Erythroblast (primary cell): ENCODE measurements around the gene PRICKLE2.

ENCODE experiments used
- GATA1 ChIP-seq: IDR thresholded peaks from 2 replicates; pipeline ENCODE4 v1.6.1; 2011; ENCODE audit warnings: low read depth, mild to moderate bottlenecking, control low read depth, low read length, moderate library complexity
- POLR2A ChIP-seq: IDR thresholded peaks from 2 replicates; pipeline ENCODE4 v1.6.1; 2011; ENCODE audit warnings: mild to moderate bottlenecking, low read length

DNA sequence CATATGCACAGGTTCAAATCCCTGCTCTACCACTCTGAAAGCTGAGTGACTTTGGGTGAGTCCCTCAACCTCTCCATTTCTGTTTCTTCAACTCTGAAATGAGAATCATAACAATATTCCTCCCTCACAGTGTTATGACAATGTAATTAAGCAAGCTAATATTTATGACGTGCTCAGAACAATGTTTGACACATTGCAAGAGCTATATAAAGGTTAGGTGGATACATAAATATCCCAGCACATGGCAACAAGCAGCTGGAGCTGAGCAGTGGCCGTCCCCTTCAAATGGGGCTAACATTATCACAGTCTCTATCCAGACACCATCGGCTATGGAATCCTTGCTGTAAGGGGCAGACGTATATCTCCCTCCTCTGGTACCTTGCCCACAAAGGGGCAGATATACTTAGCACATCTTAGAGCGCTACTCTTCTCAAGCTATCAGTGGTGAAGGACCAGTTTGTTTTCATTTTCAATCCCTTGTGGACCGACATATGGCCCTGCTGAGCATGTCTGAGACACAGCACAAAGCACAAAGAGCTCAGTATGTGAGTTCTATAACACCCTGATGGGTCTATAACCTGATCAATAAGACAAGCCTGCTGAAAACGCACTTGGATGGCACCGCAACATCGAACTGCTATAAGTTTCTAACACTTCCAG lies 80.9 kb downstream of the PRICKLE2 start:
- TF ChIP-seq POLR2A (no peak), GATA1 (no peak)
